GM21423 (cell line): ENCODE results near the gene SH3RF3.

Source experiments
- ATAC-seq: cut with Tn5 transposase; IDR thresholded peaks from one replicate; pipeline ENCODE4 v1.9.1; 2021; ENCODE audit warnings: mild to moderate bottlenecking, moderate library complexity; ENCODE audit not compliant: unreplicated experiment

The SH3RF3 gene

DNA sequence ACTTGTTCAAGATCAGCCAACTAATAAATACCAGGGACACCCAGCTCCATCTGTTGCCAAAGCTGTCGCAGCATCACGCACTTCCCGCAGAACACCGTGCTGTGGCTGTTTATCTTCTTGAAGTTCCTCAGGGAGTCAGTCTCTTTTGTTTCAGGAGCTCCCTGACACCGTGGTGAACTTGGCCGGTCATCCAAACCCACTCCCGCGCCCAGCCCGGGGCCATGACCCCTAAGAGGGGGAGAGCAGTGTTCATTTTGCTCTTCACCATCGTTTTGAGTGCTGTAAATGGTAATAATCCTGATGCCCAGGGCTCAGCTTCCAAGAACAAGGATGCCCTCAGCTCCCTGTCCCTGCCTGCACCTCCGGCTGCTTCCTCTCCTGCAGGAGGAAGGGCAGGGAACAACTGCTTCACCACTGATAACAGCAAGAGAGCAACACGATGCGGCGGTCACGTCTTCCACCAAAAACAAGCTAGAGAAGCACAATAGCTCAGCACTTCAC lies 353.4 kb downstream of the SH3RF3 start:
- ATAC-seq = no peak

DNA sequence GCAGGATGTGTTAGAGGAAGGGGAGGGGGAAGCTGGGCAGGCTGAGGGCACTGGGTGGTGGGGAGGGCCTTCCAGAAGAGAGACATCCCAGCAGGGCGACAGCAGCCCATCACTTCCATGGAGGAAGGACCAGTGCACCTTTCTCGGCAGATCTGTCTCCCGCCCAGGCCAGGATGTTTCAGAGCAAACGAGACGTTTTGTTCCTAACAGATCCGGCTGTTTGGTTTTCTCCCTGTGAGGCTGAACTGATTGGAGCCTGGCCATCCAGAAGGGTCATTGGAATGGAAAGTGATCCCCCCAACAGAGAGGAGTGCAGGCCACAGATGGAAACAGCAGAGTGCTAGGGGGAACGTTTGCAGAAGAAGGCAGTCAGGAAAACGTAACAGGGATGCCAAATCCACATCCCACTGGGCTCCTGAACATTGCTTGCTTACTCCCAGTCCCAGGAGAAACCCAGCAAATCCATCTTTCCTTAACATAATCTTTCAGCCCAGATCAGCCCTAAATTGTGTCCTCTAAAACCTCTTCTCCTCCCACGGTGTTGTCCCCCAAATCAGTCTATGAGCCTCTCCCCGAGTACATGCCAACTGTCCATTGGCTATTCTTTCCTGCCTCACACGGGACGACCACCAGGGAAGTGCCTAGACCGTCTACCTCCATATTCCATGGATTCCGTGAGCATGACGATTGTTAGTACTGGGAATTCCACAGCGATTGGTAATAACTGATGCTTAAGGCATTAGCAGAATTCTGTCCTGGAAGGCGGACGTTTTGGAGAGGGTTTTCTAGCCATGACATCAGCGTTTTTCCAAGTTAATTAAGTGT lies 357.9 kb downstream of the SH3RF3 start:
- ATAC-seq = no peak

DNA sequence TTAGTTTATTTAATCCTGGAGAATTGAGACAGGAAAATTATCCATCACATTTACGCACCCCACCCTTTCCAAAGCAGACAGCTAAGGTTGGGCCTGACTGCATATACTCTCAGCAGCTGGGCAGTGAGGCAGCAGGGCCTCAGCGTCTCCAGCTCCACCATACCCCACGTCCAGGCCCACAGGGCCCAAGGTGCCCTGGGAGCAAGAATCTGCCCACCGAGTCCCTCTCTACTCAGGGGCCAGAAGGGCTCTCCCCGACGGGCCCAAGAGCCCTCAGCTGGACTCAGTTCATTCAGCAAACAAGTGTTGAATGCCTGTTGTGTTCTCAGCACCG lies 358.5 kb downstream of the SH3RF3 start:
- ATAC-seq = no peak

DNA sequence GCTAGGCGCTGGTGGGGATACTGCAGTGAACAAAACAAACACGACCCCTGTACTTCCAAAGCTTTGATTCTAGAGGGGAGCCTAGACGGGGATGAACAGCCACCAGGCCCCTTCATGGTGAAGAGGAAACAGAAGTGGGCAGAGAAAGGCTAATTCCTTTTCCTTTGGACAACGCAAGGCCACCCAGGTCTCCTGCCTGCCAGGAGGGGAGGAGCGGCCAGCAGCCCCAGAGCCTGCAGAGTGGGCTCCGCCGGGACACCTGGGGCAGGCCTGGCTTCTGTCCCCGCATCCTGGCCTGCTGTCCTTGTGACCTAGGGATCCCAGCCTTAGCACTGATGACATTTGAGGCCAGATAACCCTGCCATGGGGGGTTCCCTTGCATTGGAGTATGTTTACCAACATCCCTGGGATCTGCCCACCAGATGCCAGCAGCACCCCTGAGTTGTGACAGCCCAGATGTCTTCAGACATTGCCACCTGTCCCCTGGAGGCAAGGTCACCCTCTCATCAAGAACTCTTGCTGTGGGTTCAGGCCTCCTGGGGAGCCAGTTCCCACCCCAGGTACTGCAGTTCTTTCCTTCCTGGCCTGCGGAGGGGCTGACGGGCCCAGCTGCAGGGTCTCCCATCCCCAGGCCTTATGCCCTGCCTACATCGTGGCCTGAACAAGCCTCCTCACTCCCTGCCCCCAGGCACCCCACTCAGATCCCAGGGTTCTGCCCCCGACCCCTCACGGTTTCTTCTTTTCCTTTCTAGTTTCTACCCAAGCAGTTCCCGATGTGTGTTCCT lies 359.1 kb downstream of the SH3RF3 start:
- ATAC-seq = no peak

DNA sequence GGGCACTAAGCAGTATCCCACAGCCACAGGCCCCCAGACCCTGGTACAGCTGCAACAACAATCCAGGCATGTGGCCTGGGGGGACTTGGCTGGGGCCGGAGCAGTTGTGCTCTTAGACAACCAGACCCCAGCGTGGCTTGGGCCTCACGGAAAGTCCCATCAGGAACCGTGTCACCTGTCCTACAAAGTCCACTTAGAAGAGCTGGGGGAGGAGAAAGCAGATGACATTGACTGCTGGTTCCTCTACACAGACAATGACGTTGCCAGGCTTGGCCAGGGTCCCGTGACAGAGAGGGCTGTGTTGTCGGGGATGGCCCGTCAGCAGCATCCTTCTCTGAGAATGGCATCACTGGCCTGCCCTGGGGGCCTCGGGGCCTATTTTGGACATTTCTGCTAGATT lies 360.3 kb downstream of the SH3RF3 start:
- no peak for ATAC-seq

DNA sequence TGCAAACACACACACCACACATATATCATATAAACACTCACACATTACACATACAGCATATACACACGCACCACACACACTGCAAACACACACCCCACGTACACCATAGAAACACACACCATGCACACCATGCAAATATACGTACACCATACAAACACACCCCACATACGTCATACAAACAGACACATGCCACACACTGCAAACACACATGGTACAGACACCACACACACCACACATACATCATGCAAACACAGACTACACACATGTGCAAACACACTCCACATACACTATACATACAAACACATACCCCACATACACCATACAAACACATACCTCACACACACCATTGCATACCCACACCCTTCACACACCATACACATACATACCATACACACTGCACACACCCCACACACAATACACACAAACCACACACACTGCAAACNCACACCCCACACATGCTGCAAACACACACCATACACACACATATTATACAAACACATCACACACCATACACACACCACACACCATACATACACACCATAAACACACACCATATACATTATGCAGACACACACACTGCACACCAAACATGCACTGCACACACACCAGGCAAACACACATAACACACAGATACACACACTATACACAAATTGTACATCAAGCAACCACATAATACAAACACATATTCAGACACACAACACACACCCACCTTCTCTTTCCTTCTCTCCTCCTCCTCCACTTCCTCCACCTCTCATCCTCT lies 364.4 kb downstream of the SH3RF3 start:
- no peak for ATAC-seq

DNA sequence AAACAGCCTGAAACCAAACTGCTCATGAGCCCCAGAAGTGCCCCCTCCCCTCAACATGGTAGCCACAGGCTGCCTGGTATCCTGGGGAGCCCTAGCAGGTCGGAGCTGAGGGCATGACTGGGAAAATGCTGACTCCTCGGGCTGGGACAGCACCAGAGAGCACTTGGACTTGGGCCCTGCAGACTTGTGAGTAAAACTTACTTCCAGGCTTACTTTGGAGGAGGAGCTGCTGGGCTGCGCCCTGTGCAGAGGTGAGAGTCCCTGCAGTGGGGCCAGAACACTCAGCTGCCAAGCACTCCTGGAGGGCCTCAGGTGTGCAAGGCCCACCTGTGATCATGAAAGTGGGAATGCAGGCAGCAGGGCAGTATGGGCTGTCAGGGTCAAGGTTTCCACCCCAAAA lies 365.3 kb downstream of the SH3RF3 start:
- no peak for ATAC-seq

DNA sequence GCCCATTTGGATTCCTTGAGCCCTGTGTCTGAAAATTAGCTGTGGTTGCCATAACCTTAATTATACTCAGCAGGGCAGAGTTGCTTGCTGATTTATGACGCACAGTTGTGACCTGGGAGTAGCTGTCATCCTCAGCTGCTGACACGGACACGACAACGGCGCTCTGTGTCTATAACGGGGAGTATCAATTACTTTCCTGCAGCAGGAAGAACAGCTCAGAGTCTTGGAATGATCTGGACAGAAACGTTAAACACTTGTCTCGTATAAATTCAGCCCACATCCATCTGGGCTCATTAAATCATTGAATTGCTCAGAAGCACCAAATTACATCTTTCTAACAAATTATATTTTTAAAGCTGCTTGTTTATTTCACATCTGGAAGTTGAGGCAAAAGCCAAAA lies 368.5 kb downstream of the SH3RF3 start:
- no peak for ATAC-seq

DNA sequence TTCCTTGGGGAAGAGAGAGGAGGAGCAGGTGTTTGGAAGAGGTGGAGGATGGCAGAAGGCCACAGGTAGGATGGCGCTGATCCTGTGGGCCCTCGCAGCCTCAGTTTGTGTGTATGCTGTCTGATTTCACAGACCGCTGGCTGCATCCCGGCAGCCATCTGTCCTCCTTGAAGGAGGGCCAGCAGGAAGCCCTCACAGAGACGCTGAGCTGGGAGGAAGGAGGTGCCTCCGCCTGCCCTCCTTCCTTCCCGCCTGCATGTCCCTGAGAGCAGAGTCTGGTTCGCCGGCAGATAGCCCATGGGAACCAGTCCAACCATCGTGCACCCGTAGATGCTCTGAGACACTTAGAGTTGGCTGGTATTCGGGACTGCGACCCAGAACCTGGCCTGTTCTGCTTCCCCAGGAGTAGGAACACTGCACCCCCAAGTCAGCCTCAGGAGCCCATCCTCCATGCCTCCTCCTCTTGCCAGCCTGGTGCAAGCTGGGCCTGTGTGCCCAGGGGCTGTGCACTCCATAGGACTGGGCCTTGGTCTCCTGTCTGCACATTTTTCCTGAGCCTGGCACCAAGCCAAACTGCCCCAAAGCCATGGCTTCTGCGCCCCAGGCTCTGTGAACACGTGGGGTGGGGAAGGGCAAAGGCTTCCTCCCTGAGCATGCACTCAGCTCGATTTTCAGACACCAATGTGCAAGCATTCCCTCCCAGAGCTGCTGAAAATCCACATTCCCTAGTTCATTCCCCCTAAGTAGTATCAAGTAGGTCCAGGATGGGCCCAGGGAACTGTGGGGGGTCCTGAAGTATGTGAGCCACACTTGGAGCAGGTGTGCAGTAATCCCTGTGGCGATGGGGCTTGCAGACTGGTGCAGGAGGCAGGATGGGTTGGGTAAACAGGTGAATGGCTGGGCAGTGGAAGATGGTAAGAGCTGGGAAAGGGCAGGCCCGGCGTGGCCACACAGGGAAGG lies 369.2 kb downstream of the SH3RF3 start:
- no peak for ATAC-seq

DNA sequence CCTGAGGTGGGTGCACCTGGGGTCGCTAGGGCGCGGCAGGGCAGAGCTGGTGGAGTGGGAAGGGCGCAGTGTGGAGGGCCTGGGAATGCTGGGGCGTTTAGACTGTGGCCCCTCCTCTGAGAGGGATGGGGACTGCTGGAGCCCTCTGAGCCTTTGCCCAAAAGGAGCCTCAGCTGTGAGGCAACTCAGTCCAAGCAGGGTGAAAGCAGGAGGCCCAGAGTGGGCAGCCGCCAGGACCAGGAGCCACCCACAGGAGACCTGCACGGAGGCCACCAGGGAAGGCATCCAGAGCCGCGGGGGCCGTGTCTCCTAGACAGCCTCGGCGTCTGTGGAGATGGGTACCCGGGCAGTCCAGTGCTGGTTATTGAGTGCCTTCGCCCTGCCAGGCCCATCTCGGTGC lies 369.9 kb downstream of the SH3RF3 start:
- no peak for ATAC-seq

DNA sequence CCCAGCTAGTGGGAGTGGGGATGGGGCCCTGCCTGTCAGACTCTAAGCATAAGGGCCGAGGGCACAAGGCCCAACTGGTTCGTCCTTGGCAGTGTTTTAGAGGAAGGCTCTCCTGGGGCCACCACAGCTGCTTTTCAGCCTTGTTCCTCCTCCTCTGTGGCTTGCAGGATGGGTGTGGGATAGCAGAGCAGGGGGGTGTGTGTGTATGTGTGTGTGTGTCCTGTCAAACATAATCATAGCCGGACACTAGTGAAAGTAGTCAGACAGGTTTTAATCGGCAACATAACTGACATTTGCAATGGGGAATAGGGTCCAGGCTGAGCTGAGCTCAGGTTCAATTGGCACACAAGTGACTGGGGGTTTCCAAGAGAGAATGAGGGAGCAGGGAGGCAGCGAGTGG lies 370.6 kb downstream of the SH3RF3 start:
- no peak for ATAC-seq

DNA sequence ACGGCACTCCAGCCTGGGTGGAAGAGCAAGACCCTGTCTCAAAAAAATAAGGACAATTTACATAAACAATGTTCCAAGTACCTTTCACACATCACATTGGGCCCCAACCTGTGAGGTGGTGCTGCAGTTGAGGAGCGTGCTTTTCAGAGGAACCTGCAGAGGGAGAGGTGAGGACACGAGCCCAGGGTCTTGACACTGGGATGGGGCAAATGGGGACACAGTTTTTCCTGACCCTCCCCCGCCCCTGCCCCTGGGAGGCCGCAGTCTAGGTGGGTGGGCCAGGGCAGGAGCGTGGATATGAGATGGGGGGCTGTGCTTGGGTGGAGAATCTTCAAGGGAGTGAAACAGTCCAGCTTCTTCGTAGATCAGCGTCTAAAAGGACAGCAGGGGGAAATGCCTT lies 371.9 kb downstream of the SH3RF3 start:
- no peak for ATAC-seq

DNA sequence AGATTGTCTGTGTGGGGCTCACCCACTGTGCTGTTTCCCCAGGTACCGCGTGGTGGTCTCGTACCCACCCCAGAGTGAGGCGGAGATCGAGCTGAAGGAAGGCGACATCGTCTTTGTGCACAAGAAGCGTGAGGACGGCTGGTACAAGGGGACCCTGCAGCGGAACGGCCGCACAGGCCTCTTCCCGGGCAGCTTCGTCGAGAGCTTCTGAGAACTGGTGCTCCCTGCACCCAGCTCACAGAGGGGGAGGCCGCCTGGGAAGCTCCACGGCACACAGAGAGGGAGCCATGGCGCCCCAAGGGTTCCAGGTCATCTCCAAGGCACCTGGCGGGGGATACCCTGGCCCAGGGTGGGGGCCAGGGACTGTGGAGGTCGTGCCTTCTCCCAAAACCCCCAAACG lies 372.5 kb downstream of the SH3RF3 start:
- no peak for ATAC-seq

DNA sequence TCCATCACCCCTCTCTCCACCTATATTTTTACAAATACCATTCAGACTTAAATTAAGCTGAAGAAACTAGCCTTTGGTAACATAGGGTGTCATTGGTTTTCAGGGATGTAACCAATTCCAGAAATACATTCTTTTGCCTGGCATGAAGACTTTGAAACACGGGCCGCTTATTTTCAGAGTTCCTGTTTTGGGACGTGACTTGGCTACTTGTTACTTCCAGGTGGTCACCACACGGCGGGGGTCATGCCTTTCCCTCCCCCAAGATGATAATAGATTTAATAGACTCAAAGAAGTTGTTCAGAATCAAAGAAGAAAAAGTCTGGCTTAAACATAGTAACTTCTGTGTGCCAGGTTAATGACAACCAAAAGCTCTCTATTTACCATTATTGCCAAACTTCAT lies 374.2 kb downstream of the SH3RF3 start:
- no peak for ATAC-seq

DNA sequence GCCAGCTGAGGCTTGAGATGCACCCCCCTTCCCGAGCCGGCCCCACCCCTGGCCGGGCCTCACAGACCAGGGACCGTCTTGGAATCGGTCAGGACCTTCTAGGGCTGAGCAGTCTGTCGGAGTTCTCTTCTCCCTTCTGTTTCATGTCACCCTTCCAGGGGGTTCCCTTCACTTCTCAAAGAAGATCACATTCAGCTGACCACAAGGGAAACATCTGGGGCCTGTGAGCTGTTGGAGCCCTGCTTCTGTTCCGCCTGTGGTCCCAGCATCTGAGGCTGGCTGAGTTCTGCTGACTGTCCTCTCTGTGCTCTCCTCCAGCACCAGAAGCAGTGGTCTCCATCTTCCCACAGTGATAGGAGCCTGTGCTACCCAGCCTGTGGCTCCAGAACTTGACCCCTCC lies 378.2 kb downstream of the SH3RF3 start:
- no peak for ATAC-seq

DNA sequence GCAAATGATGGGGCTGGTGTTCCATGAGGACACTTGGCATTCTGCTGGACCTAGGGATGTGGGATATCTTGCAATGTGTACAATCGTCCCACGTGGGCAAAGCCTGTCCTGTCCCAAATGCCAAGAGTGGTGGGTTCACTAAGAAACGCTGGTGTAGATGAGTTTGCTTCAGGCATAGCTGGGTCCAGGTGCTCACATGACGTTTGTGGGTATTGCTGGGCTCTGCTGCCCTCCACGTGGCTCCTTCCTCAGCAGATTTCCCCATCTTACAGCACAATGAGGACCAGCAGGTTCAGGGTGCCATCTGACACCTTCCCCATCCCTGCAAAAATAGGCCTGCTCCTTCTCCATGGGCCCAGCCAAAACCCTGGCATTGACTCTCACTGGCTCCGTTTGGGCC lies 378.8 kb downstream of the SH3RF3 start:
- ATAC-seq = no peak

DNA sequence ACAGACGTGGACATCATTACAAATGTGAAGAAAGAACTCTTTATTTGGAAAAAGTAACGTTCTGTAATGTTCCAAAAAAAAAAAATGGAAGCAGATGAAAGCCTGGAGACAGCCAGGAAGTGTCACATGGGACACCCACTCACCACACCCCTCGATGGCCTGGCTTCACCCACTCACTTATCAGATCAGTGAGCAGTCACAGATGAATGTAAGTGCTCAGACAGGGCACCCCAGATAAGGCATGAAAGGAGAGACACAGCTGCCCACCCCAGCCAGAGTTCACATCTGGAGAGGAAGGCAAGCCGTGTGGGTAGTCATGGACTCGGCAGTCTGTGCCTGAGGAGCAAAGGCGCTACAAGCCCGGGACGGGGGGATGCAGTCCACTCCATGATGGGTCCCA lies 379.6 kb downstream of the SH3RF3 start:
- ATAC-seq = no peak

DNA sequence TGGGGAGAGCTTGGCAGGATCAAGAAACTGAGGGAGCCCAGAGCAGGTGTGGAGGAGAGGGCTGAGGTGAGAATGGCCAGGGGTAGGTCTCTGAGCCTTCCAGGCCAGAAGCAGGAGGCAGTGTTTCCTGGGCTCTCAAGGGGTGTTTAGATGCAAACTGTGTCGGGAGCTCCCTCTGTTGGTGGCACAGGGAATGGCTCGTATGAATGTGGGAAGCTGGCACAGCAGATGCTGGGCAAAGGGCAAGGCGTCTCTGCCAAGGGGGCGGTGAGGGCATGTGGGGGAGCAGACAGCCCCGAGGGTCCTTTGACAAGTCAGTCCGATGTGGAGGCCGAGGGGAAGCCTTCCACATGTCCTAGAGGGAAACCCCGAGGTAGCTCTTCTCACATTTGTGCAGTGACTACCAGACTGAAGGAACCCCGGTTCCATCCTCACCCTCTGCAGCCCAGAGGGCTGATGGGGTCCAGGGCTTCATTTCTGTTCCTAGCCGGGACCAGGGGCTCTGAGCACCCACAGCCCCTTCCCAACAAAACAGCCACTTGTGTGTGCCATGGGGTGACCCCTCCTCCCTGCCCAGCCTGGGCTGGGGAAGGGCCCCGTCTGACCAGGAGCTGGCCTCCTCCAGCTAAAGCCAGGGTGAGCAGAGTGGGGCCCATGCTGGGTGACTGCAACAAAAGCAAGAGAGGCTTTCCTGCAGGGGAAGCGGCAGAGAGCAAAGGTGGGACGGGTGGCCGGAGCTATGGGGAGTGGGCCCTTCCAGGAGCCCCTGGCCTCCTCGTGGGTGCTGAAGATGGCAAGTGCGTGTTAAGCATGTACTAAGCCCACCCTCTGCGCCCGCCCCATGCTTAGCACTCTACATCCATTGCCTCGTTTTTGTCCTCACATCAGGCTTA lies 381.4 kb downstream of the SH3RF3 start:
- no peak for ATAC-seq

DNA sequence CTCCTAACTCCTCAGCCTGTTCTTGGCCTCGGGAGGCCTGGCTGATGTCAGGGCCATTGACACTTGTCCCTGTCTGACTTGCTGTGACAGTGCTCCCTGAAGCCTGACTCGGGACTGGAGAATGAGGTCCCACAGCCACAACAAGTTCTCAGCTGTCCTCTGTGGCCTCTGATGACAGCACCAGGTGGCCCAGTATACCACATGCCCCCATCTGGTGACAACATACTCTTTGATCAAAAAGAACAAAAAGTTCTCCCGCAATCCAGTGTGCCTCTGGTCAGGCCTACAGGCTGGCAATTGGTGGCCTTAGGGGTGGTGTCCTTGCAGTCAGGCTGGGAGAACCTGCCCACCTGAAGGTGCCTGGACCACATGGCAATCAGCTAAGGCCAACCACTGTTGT lies 382.2 kb downstream of the SH3RF3 start:
- ATAC-seq = no peak
